Endothelial cell of hepatic sinusoid (primary cell): ENCODE results near the gene MBOAT7.
"Not testable (repeated sequence)": the region's sequence is repeated elsewhere in the genome, so short reads cannot be mapped to it uniquely, and the experiment has no call there.

ENCODE experiments used
- in situ Hi-C: cut with HindIII; loops from 2 replicates; pipeline ENCODE4 v1.10.0; 2017; ENCODE audit warnings: low sequenced_read_pairs

The MBOAT7 gene, protein sequence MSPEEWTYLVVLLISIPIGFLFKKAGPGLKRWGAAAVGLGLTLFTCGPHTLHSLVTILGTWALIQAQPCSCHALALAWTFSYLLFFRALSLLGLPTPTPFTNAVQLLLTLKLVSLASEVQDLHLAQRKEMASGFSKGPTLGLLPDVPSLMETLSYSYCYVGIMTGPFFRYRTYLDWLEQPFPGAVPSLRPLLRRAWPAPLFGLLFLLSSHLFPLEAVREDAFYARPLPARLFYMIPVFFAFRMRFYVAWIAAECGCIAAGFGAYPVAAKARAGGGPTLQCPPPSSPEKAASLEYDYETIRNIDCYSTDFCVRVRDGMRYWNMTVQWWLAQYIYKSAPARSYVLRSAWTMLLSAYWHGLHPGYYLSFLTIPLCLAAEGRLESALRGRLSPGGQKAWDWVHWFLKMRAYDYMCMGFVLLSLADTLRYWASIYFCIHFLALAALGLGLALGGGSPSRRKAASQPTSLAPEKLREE

DNA sequence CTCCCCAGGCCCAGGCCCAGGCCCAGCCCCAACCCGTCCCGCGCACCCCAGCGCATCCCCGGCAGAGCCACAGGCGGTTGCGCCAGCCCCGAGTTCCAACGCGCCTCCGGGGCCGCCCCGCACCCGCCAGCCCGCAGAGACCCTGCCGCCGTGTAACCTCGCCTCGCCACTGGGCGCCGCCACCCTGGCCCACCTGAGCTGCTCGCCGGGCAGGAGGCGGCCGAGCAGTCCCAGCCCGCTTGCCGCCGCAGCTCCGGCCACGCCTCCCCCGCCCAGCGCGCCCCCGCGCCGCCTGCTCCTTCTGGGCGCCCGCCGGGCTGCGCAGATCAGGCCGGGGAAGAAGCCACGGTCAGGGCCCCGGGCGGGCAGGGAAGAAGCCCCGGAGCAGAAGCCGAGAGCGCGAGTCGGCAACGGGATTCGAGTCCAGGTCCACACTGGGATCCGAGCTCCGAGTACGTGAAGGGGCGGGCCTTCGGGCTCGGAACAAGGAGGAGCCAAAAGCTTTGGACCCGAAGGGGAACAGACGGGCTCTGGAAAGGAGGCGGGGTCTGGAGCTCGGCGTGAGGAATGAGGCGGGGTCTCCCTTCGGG is at the start of gene MBOAT7:
Gene MBOAT7, minus strand, starts transcription at position 436 of the 590 bp plus-strand sequence. CDS start 1,072 bp downstream, outside the sequence.
- in situ Hi-C loops, result no loop called here

DNA sequence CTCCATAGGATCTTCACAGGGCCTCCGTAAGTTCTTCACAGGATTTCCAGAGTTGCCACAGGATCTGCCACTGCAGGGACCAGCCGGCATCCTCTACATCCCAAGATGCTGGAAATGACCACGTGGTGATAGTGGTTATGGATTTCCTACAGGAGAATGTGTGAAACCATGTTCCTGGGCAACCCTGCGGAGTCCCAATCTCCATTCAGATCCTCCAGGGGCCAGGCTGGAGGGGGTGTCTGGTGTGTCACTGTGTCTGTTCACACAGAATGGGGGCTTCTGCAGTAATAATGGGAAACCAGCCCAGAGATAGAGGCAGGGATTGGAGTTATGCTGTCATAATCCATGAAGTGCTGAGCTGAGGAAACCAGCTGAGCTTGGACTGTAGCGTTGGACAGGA is 44.6 kb upstream of the MBOAT7 start:
- in situ Hi-C loops, result no loop called here

- in situ Hi-C loops, result no loop called here
Measured at GRCh38 chr19:54231077-54231931, 41.9 kb upstream of the MBOAT7 start.

- in situ Hi-C loops, result no loop called here
Measured at GRCh38 chr19:54230031-54230430, 40.7 kb upstream of the MBOAT7 start.

GRCh38 chr19:54229146-54229545 is 39.8 kb upstream of the MBOAT7 start:
- in situ Hi-C loops, result no loop called here

DNA sequence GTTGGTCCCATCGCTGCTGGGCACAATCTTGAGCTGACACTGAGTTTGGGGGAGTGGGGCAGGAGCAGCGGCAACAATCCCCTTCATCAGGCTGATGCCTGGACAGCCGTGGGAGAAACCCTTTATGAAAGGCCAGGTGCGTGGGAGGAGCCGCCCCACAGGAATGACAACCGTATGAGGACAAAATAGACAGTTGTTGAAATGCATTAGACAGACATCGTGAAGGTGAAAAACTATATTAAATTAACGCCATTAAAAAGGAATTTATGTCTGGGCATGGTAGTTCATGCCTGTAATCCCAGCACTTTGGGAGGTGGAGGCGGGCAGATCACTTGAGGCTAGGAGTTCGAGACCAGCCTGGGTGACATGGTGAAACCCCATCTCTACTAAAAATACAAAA is 35.2 kb upstream of the MBOAT7 start:
- in situ Hi-C loops, result not testable (repeated sequence)

DNA sequence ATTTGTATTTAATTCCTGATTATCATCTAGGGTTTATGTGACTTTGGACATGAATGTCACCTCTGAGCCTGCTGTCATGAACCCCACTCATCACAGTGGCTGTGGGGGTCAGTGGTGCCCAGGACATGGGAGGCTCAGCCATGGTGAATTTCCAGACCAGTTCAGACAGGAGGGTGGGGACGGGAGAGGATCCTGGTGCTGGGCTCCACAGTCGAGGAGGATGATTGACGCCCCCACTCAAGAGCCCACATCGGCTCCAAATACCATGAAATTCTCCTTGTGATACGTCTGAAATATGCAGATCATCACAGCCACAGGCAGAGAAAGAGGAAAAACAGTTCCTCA is 34.5 kb upstream of the MBOAT7 start:
- in situ Hi-C loops, result not testable (repeated sequence)

DNA sequence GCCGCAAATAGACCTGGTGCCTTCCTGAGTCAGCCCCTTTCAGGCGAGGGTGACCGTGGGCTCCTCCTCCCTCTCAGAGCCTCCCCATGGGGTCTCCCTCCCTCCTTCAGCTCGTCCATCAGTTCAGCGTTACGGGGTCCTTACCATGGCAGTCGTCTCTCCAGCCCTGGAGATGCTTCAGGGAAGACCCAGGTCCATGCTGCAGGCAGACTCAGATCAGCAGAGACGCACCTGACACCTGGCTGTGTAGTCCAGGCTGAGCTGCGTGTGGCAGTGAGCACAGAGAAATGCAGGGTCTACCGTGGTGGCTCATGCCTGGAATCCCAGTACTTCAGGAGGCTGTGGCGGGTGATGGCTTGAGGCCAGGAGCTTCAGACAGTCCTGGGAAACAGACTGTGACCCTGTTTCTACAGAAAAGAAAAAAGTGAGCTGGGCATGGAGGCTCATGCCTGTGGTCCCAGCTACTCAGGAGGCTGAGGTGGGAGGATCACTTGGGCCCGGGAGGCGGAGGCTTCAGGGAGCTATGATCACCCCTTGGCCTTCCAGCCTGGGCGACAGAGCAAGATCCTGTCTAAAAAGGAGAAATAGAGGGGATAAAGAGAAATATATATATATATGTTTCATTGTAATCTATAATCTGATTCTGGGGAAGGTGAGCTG is 34.0 kb upstream of the MBOAT7 start:
- in situ Hi-C loops, result not testable (repeated sequence)

DNA sequence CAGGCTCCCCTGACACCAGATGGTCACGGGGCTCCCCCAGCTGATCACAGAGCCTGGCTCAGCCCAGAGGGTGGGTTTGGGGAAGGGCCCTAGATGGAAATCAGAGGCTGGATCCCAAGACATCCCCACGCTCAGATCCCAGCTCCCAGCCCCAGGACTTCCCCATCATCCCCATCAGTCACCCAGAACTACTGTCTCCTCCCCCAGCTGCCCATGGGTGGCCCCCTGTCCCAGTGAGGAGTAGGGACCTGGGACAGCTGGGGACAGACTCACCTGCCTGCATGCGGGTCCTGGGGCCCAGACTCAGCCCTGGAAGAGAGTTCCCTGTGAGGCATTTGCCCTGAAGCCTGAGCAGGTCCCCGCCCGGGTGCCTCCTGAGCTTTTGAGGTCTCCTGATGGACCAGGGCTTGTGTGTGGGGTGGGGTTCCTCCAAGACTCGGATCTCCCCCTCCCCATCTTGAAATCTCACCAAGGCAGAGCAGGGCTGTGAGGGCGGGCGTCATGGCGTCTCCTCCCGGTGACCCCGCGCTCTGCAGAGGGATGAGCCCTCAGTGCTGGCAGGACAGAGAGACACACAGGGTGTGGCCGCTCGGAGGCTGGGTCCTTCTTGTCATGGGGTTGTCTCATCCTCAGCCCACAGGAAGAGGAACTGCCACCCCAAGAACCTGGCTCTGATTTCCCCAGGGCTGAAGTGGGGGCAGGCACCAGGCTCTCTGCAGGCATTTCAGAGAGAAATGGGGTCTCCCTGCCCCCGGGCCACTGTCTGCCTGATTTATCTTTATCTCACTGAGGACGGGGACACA is 33.3 kb upstream of the MBOAT7 start, which contains the start of gene LILRB3:
Gene LILRB3, minus strand, starts transcription at position 534 of the 803 bp plus-strand sequence. Its CDS starts 31 bp downstream, at position 503.
- in situ Hi-C loops, result not testable (repeated sequence)

GRCh38 chr19:54221947-54222346 is 32.6 kb upstream of the MBOAT7 start:
- in situ Hi-C loops, result not testable (repeated sequence)

- in situ Hi-C loops, result not testable (repeated sequence)
Measured at GRCh38 chr19:54219702-54220101, 30.3 kb upstream of the MBOAT7 start.

GRCh38 chr19:54218960-54219661 is 29.7 kb upstream of the MBOAT7 start:
- in situ Hi-C loops, result no loop called here

GRCh38 chr19:54218259-54218658 is 28.9 kb upstream of the MBOAT7 start:
- in situ Hi-C loops, result no loop called here

GRCh38 chr19:54217517-54218247 is 28.3 kb upstream of the MBOAT7 start:
- in situ Hi-C loops, result not testable (repeated sequence)

- in situ Hi-C loops, result no loop called here
Measured at GRCh38 chr19:54216869-54217268, 27.5 kb upstream of the MBOAT7 start.

GRCh38 chr19:54214734-54215133 is 25.4 kb upstream of the MBOAT7 start:
- in situ Hi-C loops, result not testable (repeated sequence)

DNA sequence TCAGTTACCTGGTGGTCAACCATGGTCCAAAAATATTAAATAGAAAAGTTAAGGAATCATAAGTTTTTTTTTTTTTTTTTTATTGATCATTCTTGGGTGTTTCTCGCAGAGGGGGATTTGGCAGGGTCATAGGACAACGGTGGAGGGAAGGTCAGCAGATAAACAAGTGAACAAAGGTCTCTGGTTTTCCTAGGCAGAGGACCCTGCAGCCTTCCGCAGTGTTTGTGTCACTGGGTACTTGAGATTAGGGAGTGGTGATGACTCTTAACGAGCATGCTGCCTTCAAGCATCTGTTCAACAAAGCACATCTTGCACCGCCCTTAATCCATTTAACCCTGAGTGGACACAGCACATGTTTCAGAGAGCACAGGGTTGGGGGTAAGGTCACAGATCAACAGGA is 24.8 kb upstream of the MBOAT7 start:
- in situ Hi-C loops, result not testable (repeated sequence)

- in situ Hi-C loops, result no loop called here
Measured at GRCh38 chr19:54211235-54211634, 21.9 kb upstream of the MBOAT7 start.
